Activated CD8-positive, alpha-beta memory T cell treated with anti-CD3 and anti-CD28 coated beads for 36 hours (primary cell): ENCODE results near the gene COL1A1. TPM values are rescaled to one million over a fixed set of nuclear protein-coding genes. Genes with fewer than 3 reads are reported as not detected.

Experiments
- CTCF ChIA-PET: fragments of 350-600 bp; sonication (Branson Sonifier 250); formaldehyde crosslinking; loops from one replicate; lab custom pipeline; 2021; ENCODE audit warnings: antibody characterized with exemption; lab: Charles Lee
- POLR2A ChIA-PET: fragments of 350-600 bp; sonication (Branson Sonifier 250); formaldehyde crosslinking; loops from one replicate; lab custom pipeline; 2021; ENCODE audit warnings: antibody characterized with exemption; lab: Charles Lee
- total RNA-seq, 2 experiments: library from RNA; stranded (reverse); gene quantifications; one replicate each; pipeline ENCODE4 v1.2.3, GENCODE V29; 2021

COL1A1 gene
- total RNA-seq, 2 experiments from 2014 or later, result 0.65 to 1.0 TPM

- POLR2A ChIA-PET, result no interaction called here
- CTCF ChIA-PET, result interaction anchor here (0.7 kb wide), 1 partner anchor 20 kb away, joined by 3 read pairs; the partner anchor contains the start of gene COL1A1
These were observed 19.6 kb downstream of the COL1A1 start for GRCh38 chr17:50181591-50182560.

- ChIA-PET POLR2A (no interaction called here), CTCF (interaction anchor here (0.7 kb wide), 1 partner anchor 20 kb away, joined by 3 read pairs; the partner anchor contains the start of gene COL1A1)
These were observed 20.3 kb downstream of the COL1A1 start for GRCh38 chr17:50181144-50181543.

GRCh38 chr17:50180620-50181019, 20.8 kb downstream of the COL1A1 start:
- CTCF ChIA-PET, result interaction anchor here (0.7 kb wide), 1 partner anchor 1559 kb away, joined by 4 read pairs; no protein-coding TSS in a partner anchor
- POLR2A ChIA-PET, result no interaction called here

GRCh38 chr17:50180111-50180510, 21.3 kb downstream of the COL1A1 start:
- POLR2A ChIA-PET, result no interaction called here
- CTCF ChIA-PET, result interaction anchor here (0.7 kb wide), 1 partner anchor 1559 kb away, joined by 4 read pairs; no protein-coding TSS in a partner anchor

- POLR2A ChIA-PET, result no interaction called here
- CTCF ChIA-PET, result interaction anchor here (0.6 to 2.0 kb wide), 7 partner anchors 9 to 62 kb away, joined by 3 to 14 read pairs (median 5); no protein-coding TSS in a partner anchor
These were observed 23.2 kb downstream of the COL1A1 start for GRCh38 chr17:50177983-50178834.

GRCh38 chr17:50177476-50177875, 24.0 kb downstream of the COL1A1 start:
- CTCF ChIA-PET, result interaction anchor here (0.8 to 2.0 kb wide), 6 partner anchors 8 to 92 kb away, joined by 3 to 14 read pairs (median 6); no protein-coding TSS in a partner anchor
- POLR2A ChIA-PET, result no interaction called here

GRCh38 chr17:50176559-50177357, 24.7 kb downstream of the COL1A1 start:
- CTCF ChIA-PET, result interaction anchor here (1.1 to 2.0 kb wide), 4 partner anchors 15 to 93 kb away, joined by 3 to 7 read pairs (median 6); no protein-coding TSS in a partner anchor
- POLR2A ChIA-PET, result no interaction called here

GRCh38 chr17:50175035-50175807, 26.2 kb downstream of the COL1A1 start:
- ChIA-PET POLR2A (no interaction called here), CTCF (interaction anchor here (1.5 kb wide), 1 partner anchor 25 kb away, joined by 5 read pairs; no protein-coding TSS in a partner anchor)

- POLR2A ChIA-PET, result no interaction called here
- CTCF ChIA-PET, result interaction anchor here (1.5 kb wide), 1 partner anchor 26 kb away, joined by 5 read pairs; no protein-coding TSS in a partner anchor
These were observed 27.0 kb downstream of the COL1A1 start for GRCh38 chr17:50174444-50174843.

GRCh38 chr17:50173335-50173941, 28.0 kb downstream of the COL1A1 start:
- POLR2A ChIA-PET, result no interaction called here

GRCh38 chr17:50172936-50173334, 28.5 kb downstream of the COL1A1 start:
- ChIA-PET POLR2A (no interaction called here), CTCF (interaction anchor here (1.0 to 1.5 kb wide), 2 partner anchors 12 to 28 kb away, joined by 3 to 4 read pairs; partner anchors contain the start of gene COL1A1)

More at GRCh38 chr17:50173335-50173941, 28.0 kb downstream of the COL1A1 start:
- CTCF ChIA-PET, result interaction anchor here (1.5 kb wide), 1 partner anchor 12 kb away, joined by 3 read pairs; no protein-coding TSS in a partner anchor

GRCh38 chr17:50172130-50172529, 29.3 kb downstream of the COL1A1 start:
- ChIA-PET POLR2A (no interaction called here), CTCF (interaction anchor here (1.0 to 1.5 kb wide), 2 partner anchors 11 to 29 kb away, joined by 3 to 4 read pairs; partner anchors contain the start of gene COL1A1)

GRCh38 chr17:50171371-50172071, 29.9 kb downstream of the COL1A1 start:
- ChIA-PET CTCF (interaction anchor here (1.0 to 2.5 kb wide), 4 partner anchors 10 to 29 kb away, joined by 3 to 18 read pairs (median 5); partner anchors contain the start of gene COL1A1), POLR2A (no interaction called here)

- ChIA-PET CTCF (interaction anchor here (1.1 to 2.5 kb wide), 5 partner anchors 18 to 76 kb away, joined by 3 to 18 read pairs (median 7); partner anchors contain the start of gene COL1A1), POLR2A (no interaction called here)
These were observed 30.6 kb downstream of the COL1A1 start for GRCh38 chr17:50170662-50171370.

- ChIA-PET CTCF (interaction anchor here (0.6 to 2.5 kb wide), 22 partner anchors 8 to 228 kb away, joined by 3 to 18 read pairs (median 5); partner anchors contain the start of genes COL1A1, LRRC59, SAMD14 and XYLT2), POLR2A (interaction anchor here (0.6 kb wide), 1 partner anchor 21 kb away, joined by 3 read pairs; no protein-coding TSS in a partner anchor)
These were observed 31.5 kb downstream of the COL1A1 start for GRCh38 chr17:50169881-50170459.
